Vagina (tissue), 2 donors: ENCODE measurements around the gene MMP27. TPM values are rescaled to one million over a fixed set of nuclear protein-coding genes. Genes with fewer than 3 reads are reported as not detected.

Experiments
- DNase-seq, 2 donors: peaks; one replicate each; pipeline ENCODE4 v3.0.0-alpha.2; 2017; ENCODE audit errors: extremely low spot score in 2 of 2
- H3K27ac ChIP-seq: fragments of 200-600 bp; sonication (generic); one replicate; pipeline ENCODE4 v1.5.1; 2019
- H3K27me3 ChIP-seq: fragments of 200-600 bp; sonication (generic); one replicate; pipeline ENCODE4 v1.5.1; 2019
- H3K36me3 ChIP-seq, 2 donors: fragments of 200-600 bp; sonication (generic); one replicate each; pipeline ENCODE4 v1.5.1; 2017 to 2019
- H3K4me1 ChIP-seq: fragments of 200-600 bp; sonication (generic); one replicate; pipeline ENCODE4 v1.5.1; 2019
- H3K4me3 ChIP-seq, 2 donors: fragments of 200-600 bp; sonication (generic); 1 replicate in 1 of 2; 2 replicates in 1 of 2; pipeline ENCODE4 v1.5.1; 2016 to 2019
- H3K9me3 ChIP-seq: fragments of 200-600 bp; sonication (generic); one replicate; pipeline ENCODE4 v1.5.1; 2019
- CTCF ChIP-seq, 3 experiments: fragments of 450-650 bp in 2 of 3; fragments of 200-600 bp in 1 of 3; sonication (generic) in 1 of 3; IDR thresholded peaks; one replicate each; pipeline ENCODE4 v1.5.1; 2017 to 2019; ENCODE audit warnings: antibody characterized with exemption in 3 of 3, mild to moderate bottlenecking in 2 of 3, moderate library complexity in 2 of 3
- POLR2A ChIP-seq, 2 donors: fragments of 450-650 bp; IDR thresholded peaks; one replicate each; pipeline ENCODE4 v1.6.1; 2017; ENCODE audit warnings: antibody characterized with exemption in 2 of 2, mild to moderate bottlenecking in 2 of 2, moderate library complexity in 2 of 2
- POLR2AphosphoS5 ChIP-seq, 2 donors: sonication (generic); formaldehyde crosslinking; IDR thresholded peaks; one replicate each; pipeline ENCODE4 v1.9.0; 2017; ENCODE audit warnings: antibody characterized with exemption in 2 of 2, mild to moderate bottlenecking in 2 of 2, low read depth in 1 of 2; ENCODE audit not compliant: insufficient read depth in 1 of 2
- intact Hi-C: fragments of 100-400 bp; cut with DNase I; formaldehyde crosslinking; loops from one replicate; pipeline ENCODE4 v1.15.1; 2023
- total RNA-seq: library from RNA; depleted of rRNA; stranded (reverse); fragments of >200 nt; gene quantifications from one replicate; pipeline ENCODE4 v1.2.3, GENCODE V29; 2016

MMP27 gene
- total RNA-seq, 1 donor from 2014 or later = not detected

DNA sequence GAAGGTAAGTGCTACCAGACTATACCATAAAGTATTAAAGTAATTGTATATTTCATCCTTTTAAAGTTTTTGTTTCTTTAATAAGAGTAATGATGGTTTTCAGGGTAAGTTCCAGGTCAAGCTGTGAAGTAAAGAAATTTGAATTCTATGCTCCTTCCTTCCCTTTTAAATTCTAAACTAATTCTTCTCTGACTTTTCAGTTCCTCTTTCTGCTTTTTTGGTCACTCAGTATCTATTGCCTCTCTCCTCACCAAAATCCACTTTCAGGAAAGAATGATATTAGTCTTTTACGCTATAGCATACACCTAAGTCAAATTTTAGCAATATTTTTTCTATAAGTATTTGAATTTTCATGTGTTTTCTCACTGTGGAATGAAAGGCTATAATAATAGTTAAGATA is 11.0 kb upstream of the MMP27 start:
- DNase-seq = no peak
- no peak for TF ChIP-seq POLR2AphosphoS5 (IDR thresholded peaks at IDR 0.05; ENCODE audit: insufficient read depth in 1 of 2, low read depth in 1 of 2)
- no peak for TF ChIP-seq CTCF (IDR thresholded peaks at IDR 0.05)
- no peak for TF ChIP-seq POLR2A (IDR thresholded peaks at IDR 0.05)
- H3K36me3 ChIP-seq = no peaks in the 10 kb centered on the region
- H3K27me3 ChIP-seq = no peaks in the 10 kb centered on the region
- intact Hi-C loops = no loop called here
- no peak overlapping the region for H3K27ac ChIP-seq
- no peak overlapping the region for H3K4me3 ChIP-seq
- H3K4me1 ChIP-seq = no peaks in the 10 kb centered on the region
- no peaks in the 10 kb centered on the region for H3K9me3 ChIP-seq

DNA sequence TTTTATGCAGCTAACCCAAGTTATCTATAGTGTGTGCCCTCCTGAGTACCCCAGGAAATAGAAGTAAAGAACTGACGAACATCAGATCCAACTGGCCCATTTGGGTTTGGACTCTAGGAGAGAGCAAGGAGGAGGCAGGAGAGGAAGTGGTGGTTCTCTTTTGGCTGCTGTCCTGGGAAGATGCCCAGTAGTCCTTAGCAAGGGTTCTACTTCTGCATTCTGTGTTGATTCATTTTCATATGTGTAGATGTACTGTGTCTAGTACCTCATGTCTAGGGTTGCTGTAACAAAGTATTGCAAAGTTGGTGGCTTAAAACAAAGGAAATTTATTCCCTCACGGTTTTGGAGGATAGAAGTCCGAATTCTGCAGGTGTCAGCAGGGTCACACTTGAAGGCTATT is 6.6 kb upstream of the MMP27 start:
- no peak for DNase-seq
- Histone ChIP-seq H3K27ac (no peak overlapping the region), H3K9me3 (no peaks in the 10 kb centered on the region), H3K36me3 (no peaks in the 10 kb centered on the region), H3K27me3 (no peaks in the 10 kb centered on the region), H3K4me3 (no peak overlapping the region), H3K4me1 (no peaks in the 10 kb centered on the region)
- no peak for TF ChIP-seq POLR2AphosphoS5 (IDR thresholded peaks at IDR 0.05; ENCODE audit: insufficient read depth in 1 of 2, low read depth in 1 of 2)
- no peak for TF ChIP-seq CTCF (IDR thresholded peaks at IDR 0.05)
- TF ChIP-seq POLR2A (IDR thresholded peaks at IDR 0.05) = no peak
- intact Hi-C loops = no loop called here

GRCh38 chr11:102709201-102709945 is 3.8 kb upstream of the MMP27 start:
- TF ChIP-seq POLR2A (IDR thresholded peaks at IDR 0.05) (no peak), POLR2AphosphoS5 (IDR thresholded peaks at IDR 0.05; ENCODE audit: insufficient read depth in 1 of 2, low read depth in 1 of 2) (no peak), CTCF (IDR thresholded peaks at IDR 0.05) (no peak)
- intact Hi-C loops = no loop called here

GRCh38 chr11:102708654-102709053 is 3.1 kb upstream of the MMP27 start:
- TF ChIP-seq CTCF (IDR thresholded peaks at IDR 0.05) = no peak
- TF ChIP-seq POLR2AphosphoS5 (IDR thresholded peaks at IDR 0.05; ENCODE audit: insufficient read depth in 1 of 2, low read depth in 1 of 2) = no peak
- TF ChIP-seq POLR2A (IDR thresholded peaks at IDR 0.05) = no peak
- intact Hi-C loops = no loop called here
- H3K27ac ChIP-seq = no peak overlapping the region
- no peak overlapping the region for H3K4me3 ChIP-seq
- H3K36me3 ChIP-seq = no peaks in the 10 kb centered on the region
- no peak for DNase-seq
- H3K9me3 ChIP-seq = no peaks in the 10 kb centered on the region
- H3K4me1 ChIP-seq = no peaks in the 10 kb centered on the region
- no peaks in the 10 kb centered on the region for H3K27me3 ChIP-seq

More at GRCh38 chr11:102709201-102709945, 3.8 kb upstream of the MMP27 start:
- no peaks in the 10 kb centered on the region for H3K36me3 ChIP-seq
- no peaks in the 10 kb centered on the region for H3K9me3 ChIP-seq
- DNase-seq = no peak
- no peaks in the 10 kb centered on the region for H3K4me1 ChIP-seq
- no peak overlapping the region for H3K4me3 ChIP-seq
- H3K27ac ChIP-seq = no peak overlapping the region
- no peaks in the 10 kb centered on the region for H3K27me3 ChIP-seq

GRCh38 chr11:102704841-102705240 is 728 bp downstream of the MMP27 start:
- no peak for DNase-seq
- Histone ChIP-seq H3K36me3 (no peaks in the 10 kb centered on the region), H3K27me3 (no peaks in the 10 kb centered on the region), H3K27ac (no peak overlapping the region), H3K4me3 (no peak overlapping the region), H3K4me1 (no peaks in the 10 kb centered on the region), H3K9me3 (no peaks in the 10 kb centered on the region)
- no peak for TF ChIP-seq CTCF (IDR thresholded peaks at IDR 0.05)
- TF ChIP-seq POLR2AphosphoS5 (IDR thresholded peaks at IDR 0.05; ENCODE audit: insufficient read depth in 1 of 2, low read depth in 1 of 2) = no peak
- no peak for TF ChIP-seq POLR2A (IDR thresholded peaks at IDR 0.05)
- intact Hi-C loops = no loop called here
